Activated B cell treated with CpG ODN at 0.5 μM for 24 hours (primary cell): ENCODE results near the gene ALDH7A1. TPM values are rescaled to one million over a fixed set of nuclear protein-coding genes. Genes with fewer than 3 reads are reported as not detected.

Experiments
- ATAC-seq: fragments of 200-7000 bp; cut with Tn5 transposase; one replicate; pipeline ENCODE4 v1.10.0; 2021; ENCODE audit warnings: low read depth, mild to moderate bottlenecking, moderate library complexity
- CTCF ChIA-PET: fragments of 350-600 bp; sonication (Branson Sonifier 250); formaldehyde crosslinking; loops from one replicate; lab custom pipeline; 2021; ENCODE audit warnings: antibody characterized with exemption; lab: Charles Lee
- POLR2A ChIA-PET: fragments of 350-600 bp; sonication (Branson Sonifier 250); formaldehyde crosslinking; loops from one replicate; lab custom pipeline; 2021; ENCODE audit warnings: antibody characterized with exemption; lab: Charles Lee
- DNase-seq: peaks from one replicate; pipeline ENCODE4 v3.0.0; 2022
- H3K27ac Mint-ChIP-seq: one replicate; pipeline ENCODE4 v1.8.0; 2020; ENCODE audit warnings: mixed read lengths
- H3K27me3 Mint-ChIP-seq: one replicate; pipeline ENCODE4 v1.8.0; 2021; ENCODE audit warnings: mixed read lengths
- H3K36me3 Mint-ChIP-seq: one replicate; pipeline ENCODE4 v1.8.0; 2021; ENCODE audit warnings: low read depth, mixed read lengths
- H3K4me1 Mint-ChIP-seq: one replicate; pipeline ENCODE4 v1.8.0; 2021; ENCODE audit warnings: mixed read lengths
- H3K4me3 Mint-ChIP-seq: one replicate; pipeline ENCODE4 v1.8.0; 2020; ENCODE audit warnings: mild to moderate bottlenecking, mixed read lengths
- H3K9me3 Mint-ChIP-seq: one replicate; pipeline ENCODE4 v1.8.0; 2020; ENCODE audit warnings: mixed read lengths
- CTCF ChIP-seq: fragments of 200-600 bp; IDR thresholded peaks from one replicate; pipeline ENCODE4 v1.8.0; 2022; ENCODE audit warnings: antibody characterized with exemption, mild to moderate bottlenecking
- intact Hi-C: fragments of 100-400 bp; cut with micrococcal nuclease; formaldehyde crosslinking; loops from one replicate; pipeline ENCODE4 v1.15.1; 2024
- total RNA-seq: library from RNA; stranded (reverse); gene quantifications from 2 replicates; pipeline ENCODE4 v1.2.3, GENCODE V29; 2022

Gene ALDH7A1
- total RNA-seq, 1 donor from 2014 or later, result 0.95 TPM

- no peak for TF ChIP-seq CTCF
- Mint-ChIP-seq H3K36me3 (no peaks in the 10 kb centered on the region), H3K27me3 (no peaks in the 10 kb centered on the region), H3K4me3 (no peak overlapping the region), H3K27ac (no peak overlapping the region), H3K4me1 (no peaks in the 10 kb centered on the region), H3K9me3 (no peaks in the 10 kb centered on the region)
- CTCF ChIA-PET, result interaction anchor here (0.7 to 2.6 kb wide), 3 partner anchors 57 to 209 kb away, joined by 3 to 19 read pairs (median 3); partner anchors contain the start of gene PHAX
- DNase-seq, result no peak
- POLR2A ChIA-PET, result no interaction called here
- intact Hi-C loops, result loop anchor here (2.0 kb wide), 2 partner anchors 265 to 949 kb away; no protein-coding TSS in a partner anchor
- ATAC-seq, result no peak
These were observed 51.4 kb downstream of the ALDH7A1 start for GRCh38 chr5:126543660-126544059.

GRCh38 chr5:126543009-126543408 is 52.0 kb downstream of the ALDH7A1 start:
- Mint-ChIP-seq H3K9me3 (no peaks in the 10 kb centered on the region), H3K4me1 (no peaks in the 10 kb centered on the region), H3K27ac (no peak overlapping the region), H3K36me3 (no peaks in the 10 kb centered on the region), H3K4me3 (no peak overlapping the region), H3K27me3 (peaks cover 1% of the 10 kb centered on the region)
- no peak for TF ChIP-seq CTCF
- ATAC-seq, result no peak
- DNase-seq, result no peak
- POLR2A ChIA-PET, result no interaction called here
- intact Hi-C loops, result no loop called here
- CTCF ChIA-PET, result interaction anchor here (0.9 to 2.6 kb wide), 4 partner anchors 58 to 204 kb away, joined by 3 to 19 read pairs (median 4); partner anchors contain the start of gene PHAX

- POLR2A ChIA-PET, result no interaction called here
- Mint-ChIP-seq H3K4me3 (no peak overlapping the region), H3K27me3 (peaks cover 1% of the 10 kb centered on the region), H3K9me3 (no peaks in the 10 kb centered on the region), H3K4me1 (no peaks in the 10 kb centered on the region), H3K27ac (no peak overlapping the region), H3K36me3 (no peaks in the 10 kb centered on the region)
- ATAC-seq (no peak), DNase-seq (no peak)
- intact Hi-C loops, result no loop called here
- CTCF ChIA-PET, result interaction anchor here (0.9 to 2.6 kb wide), 6 partner anchors 43 to 204 kb away, joined by 3 to 19 read pairs (median 3); no protein-coding TSS in a partner anchor
- TF ChIP-seq CTCF, result no peak
These were observed 52.6 kb downstream of the ALDH7A1 start for GRCh38 chr5:126542441-126542840.

- ATAC-seq (no peak), DNase-seq (no peak)
- TF ChIP-seq CTCF, result no peak
- CTCF ChIA-PET, result interaction anchor here (1.2 to 2.3 kb wide), 5 partner anchors 187 to 202 kb away, joined by 3 to 30 read pairs (median 4); no protein-coding TSS in a partner anchor
- Mint-ChIP-seq H3K4me1 (no peaks in the 10 kb centered on the region), H3K36me3 (no peaks in the 10 kb centered on the region), H3K4me3 (no peak overlapping the region), H3K9me3 (no peaks in the 10 kb centered on the region), H3K27me3 (peaks cover 1% of the 10 kb centered on the region), H3K27ac (no peak overlapping the region)
- intact Hi-C loops, result no loop called here
- POLR2A ChIA-PET, result no interaction called here
These were observed 54.4 kb downstream of the ALDH7A1 start for GRCh38 chr5:126540631-126541030.

GRCh38 chr5:126538579-126538978 is 56.4 kb downstream of the ALDH7A1 start:
- intact Hi-C loops, result loop anchor here (2.0 to 5.0 kb wide), 2 partner anchors 62 to 1601 kb away; partner anchors contain the start of gene PHAX
- CTCF ChIA-PET, result interaction anchor here (0.7 to 2.3 kb wide), 7 partner anchors 12 to 200 kb away, joined by 3 to 17 read pairs (median 3); no protein-coding TSS in a partner anchor
- POLR2A ChIA-PET, result no interaction called here
- H3K4me3 Mint-ChIP-seq, result no peak overlapping the region
- no peak for TF ChIP-seq CTCF
- H3K27me3 Mint-ChIP-seq, result peaks cover 1% of the 10 kb centered on the region
- no peaks in the 10 kb centered on the region for H3K9me3 Mint-ChIP-seq
- H3K36me3 Mint-ChIP-seq, result no peaks in the 10 kb centered on the region
- H3K27ac Mint-ChIP-seq, result no peak overlapping the region
- H3K4me1 Mint-ChIP-seq, result no peaks in the 10 kb centered on the region
- ATAC-seq (no peak), DNase-seq (no peak)
